NCI-H226 (cell line): ENCODE measurements around the gene C1orf198.
A peak's percentile ranks its signal among the peaks of the same experiment; 100 is the strongest.

Experiments used
- DNase-seq: peaks from one replicate; pipeline ENCODE4 v3.0.0-alpha.2; 2015

C1orf198 gene

DNA sequence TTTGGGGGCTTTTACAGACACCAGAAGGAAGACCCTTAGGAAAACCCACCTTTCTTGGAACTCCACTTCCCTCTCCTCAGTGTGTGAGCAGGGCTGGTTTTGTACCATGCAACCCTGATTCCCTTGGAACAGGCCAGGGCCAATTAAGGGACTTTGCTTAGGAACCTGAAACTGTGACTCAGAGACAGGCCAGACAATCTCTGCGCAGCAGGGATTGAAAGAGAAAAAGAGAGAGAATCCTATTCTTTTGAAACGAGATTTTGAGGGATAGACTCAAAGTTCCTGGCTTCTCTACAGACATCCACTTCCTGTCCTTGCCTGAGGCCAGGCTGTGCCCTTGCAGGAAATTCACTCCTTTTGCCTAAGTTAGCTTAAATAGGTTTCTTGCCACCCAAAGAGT, 23.1 kb upstream of the C1orf198 start:
- no peak for DNase-seq

DNA sequence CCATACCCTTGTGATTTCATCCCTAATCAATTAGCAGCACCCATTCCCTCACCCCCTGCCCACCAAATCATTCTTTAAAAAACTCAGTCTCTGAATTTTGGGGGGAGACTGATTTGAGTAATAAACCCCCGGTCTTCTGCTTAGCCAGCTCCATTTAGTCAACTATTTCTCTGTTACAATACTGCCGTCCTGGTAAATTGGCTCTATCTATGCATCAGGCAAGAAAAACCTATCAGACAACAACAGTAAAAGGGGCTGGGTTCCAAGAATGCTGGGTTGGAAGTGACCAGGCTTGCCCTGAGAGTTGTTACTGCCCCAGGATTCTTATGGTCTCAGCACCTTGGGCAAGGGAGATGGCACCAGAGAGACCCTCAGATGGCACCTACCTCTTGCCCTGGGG, 16.3 kb upstream of the C1orf198 start:
- DNase-seq, result no peak

DNA sequence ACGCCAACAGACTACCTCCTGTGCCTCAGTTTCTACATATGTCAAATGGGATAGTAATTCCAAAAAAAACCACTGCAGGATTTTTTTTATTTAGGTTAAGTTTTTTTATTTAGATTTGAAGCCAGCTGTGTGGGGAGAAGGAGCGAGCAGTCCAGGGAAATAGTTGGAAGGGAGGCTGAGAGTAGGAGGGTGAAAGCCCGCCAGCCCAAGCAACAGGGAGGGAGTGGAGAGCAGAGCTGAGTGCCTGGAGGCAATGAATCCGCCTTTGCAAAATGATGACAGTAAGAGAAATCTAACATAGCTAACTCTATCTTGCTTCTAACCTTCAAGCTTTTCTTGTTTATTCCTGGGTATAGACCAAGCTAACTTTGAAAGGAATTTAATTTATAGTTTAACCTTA, 15.6 kb upstream of the C1orf198 start:
- DNase-seq, result no peak

DNA sequence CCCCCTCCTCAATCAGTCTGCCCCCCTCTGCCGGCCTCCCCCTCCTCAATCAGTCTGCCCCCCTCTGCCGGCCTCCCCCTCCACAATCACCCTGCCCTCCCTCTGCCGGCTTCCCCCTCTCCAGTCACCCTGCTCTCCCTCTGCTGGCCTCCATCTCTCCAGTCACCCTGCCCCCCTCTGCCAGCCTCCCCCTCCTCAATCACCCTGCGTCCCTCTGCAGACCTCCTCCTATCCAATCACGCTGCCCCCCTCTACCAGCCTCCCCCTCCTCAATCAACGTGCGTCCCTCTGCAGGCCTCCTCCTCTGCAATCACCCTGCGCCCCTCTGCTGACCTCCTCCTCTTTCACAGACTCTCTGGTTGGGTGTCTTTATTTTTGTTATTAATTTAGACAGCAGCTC, 11.5 kb upstream of the C1orf198 start:
- DNase-seq, result no peak

DNA sequence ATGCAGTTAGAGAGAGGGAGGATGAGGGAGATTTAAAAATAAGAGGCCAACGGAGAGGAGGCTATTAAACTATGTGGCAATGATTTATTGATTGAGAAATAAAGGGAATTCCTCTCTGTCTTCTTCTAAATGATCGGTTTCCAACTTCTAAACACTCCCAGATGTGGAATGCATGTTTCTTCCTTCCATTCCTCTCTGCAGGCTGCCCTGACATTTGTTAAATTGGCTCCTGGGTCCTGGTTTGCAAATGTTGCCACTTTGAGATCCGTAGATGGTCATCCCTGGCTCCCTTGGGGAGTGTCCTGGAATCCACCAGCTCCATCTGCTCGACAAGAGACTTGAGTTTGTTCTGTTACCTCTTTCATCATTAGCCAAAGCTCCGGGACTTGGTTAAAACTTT, 10.3 kb upstream of the C1orf198 start:
- DNase-seq, result no peak

DNA sequence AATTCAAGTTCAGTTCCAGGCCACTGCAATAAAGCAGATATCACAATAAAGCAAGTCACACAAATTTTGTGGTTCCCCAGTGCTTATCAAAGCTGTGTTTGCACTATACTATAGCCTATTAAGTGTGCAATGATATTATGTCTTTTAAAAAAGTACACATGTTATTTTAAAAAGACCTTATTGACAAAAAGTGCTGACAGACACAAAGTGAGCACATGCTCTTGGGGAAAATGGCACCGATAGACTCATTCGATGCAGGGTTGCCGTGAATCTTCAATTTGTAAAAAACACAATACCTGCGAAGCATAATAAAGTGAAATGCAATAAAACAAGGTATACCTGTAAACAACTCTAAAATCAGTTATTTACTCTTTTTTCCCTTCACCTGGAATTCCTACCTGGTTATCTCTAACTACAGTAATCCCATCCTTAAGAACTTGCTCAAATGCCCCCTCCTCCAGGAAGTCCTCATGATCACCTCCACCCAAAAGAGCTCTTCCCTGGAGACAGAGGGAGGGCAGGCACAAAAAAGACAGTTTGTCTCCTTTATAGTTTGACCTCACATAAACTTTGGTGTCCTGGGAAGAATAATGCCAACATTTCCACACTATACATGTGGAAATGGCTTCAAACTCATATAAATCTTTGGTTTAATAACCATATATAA, 9.7 kb upstream of the C1orf198 start:
- no peak for DNase-seq

- DNase-seq, result no peak
These were observed 9.0 kb upstream of the C1orf198 start for GRCh38 chr1:230877146-230877923.

DNA sequence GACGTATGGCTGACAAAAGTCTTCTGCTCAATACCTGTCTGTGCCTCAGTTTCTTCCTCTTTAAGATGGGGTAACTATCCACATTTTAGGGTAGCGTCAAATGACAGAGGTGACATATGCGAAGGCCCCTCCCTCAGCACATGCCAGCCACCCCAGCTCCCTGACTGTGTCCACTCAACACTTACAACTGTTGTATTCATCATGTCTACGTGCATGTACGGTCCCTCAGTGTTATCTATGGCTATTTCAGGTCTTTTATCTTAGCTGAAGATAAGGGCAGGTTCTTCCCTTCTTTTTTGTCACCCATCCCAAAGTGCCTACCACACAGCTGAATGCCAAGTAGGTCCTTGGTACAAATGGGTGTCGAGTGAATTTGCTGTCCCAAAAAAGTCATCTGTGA, 8.3 kb upstream of the C1orf198 start:
- no peak for DNase-seq

DNA sequence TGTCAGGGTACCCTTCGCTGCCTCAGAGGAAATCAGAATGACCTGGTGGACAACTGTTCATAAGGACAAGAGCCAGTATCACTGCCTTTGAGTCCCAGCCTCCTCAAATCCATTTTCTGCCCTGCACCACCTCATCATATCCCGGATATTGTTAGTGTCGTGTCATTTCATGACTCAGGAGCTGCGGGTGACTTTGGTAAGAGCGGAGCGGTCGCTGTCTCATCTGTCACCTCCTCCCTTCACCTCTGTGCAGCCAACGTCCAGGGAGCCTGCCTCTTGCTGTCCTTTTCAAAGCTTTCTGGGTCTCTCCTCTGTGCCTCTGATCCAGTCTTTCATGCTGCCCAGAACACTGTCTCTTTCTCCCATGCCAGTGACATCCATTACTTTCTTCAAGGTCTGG, 7.0 kb upstream of the C1orf198 start:
- no peak for DNase-seq

GRCh38 chr1:230870916-230871315, 2.6 kb upstream of the C1orf198 start:
- no peak for DNase-seq

DNA sequence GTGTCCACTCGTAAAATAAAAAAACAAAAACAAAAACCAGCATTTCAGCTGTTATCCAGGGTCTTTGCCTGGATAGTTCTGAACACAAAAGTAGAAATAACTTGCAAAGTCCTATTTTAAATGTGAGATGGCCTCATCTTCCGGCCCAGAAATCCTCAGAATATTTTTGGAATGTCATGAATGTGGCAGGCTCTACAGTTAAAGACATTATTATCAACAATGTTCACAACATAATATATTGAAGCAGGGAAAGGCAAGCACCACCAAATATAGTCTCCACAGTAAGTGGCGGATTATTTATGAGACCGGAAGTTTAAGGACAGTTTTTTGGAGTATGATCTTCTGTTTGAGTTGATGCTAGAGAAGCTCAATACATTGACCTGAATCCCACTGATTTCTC, 1.2 kb upstream of the C1orf198 start:
- peak; percentile 16 for DNase-seq

DNA sequence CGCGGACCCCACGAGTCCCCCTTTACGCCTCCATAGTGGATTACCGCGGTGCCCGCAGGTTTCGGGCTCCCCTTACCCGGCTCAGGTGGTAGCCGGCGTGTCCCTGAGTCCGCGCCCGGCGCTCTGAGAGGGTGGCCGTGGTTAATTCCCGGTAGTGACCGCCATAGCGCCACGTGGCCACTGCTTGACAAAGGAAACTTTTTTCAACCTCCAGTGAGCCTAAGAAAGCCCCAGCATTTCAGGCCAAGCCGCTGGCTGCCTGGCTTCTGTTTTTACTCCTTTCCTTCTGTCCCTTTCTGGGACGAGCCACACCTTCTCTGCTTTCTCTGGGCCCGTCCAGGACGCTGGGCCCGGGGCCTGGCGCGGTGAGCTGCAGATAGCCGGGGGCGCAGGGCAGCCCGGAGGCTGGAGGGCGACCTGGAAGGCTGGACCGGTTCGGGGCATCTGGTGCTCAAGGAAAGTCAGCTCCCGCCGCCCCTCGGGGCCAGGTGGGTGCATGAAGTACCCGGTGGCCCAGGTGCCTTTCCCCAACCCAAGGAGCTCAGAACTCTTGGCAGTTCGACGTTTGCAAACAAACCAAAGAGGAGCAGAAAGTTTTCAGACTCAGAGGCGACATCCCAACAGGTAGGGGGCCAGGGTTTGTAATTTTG, 540 bp upstream of the C1orf198 start:
- DNase-seq, result no peak

GRCh38 chr1:230867101-230867902, 1.0 kb downstream of the C1orf198 start:
- DNase-seq, result no peak

DNA sequence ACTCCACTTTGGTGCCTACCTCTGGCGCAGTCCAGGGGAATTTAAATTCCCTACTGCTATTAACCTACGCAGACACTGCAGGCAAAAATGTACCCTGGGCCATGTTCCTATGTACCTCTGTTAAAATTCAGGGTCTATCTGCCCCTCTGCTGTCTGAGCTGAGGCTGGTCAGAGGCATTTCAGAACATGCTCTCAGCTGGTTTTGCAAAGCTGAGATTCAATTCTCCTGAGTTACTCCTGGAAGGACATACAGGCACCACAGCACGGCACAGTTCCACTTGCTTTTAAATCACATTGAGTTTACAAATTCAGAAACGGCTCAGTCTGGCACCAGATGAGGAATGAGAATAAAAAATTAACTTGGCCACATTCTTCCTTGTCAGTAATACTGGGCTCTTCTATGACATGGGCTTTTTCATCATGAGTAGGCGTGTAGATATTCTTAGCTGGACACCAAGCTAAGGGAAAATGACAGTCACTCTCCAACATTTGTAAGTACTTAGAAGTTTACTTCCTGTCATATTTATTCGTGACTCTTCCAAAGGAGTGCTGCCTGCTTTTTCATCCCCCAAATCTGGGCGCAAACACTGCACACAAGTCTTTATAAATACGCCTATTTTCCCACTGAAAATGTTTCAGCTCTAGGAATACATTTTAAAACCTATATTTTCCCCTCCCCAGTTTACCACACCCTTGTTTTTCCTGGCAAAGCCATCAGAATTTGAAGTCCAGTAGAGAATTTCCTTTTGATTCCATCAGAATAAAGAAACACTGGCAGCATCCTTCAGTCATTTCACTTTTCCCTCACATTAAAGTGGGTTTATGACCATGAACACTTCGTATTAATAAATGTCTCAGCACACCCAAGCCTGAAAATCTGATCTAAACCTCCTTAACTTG, 1.9 kb downstream of the C1orf198 start:
- no peak for DNase-seq

DNA sequence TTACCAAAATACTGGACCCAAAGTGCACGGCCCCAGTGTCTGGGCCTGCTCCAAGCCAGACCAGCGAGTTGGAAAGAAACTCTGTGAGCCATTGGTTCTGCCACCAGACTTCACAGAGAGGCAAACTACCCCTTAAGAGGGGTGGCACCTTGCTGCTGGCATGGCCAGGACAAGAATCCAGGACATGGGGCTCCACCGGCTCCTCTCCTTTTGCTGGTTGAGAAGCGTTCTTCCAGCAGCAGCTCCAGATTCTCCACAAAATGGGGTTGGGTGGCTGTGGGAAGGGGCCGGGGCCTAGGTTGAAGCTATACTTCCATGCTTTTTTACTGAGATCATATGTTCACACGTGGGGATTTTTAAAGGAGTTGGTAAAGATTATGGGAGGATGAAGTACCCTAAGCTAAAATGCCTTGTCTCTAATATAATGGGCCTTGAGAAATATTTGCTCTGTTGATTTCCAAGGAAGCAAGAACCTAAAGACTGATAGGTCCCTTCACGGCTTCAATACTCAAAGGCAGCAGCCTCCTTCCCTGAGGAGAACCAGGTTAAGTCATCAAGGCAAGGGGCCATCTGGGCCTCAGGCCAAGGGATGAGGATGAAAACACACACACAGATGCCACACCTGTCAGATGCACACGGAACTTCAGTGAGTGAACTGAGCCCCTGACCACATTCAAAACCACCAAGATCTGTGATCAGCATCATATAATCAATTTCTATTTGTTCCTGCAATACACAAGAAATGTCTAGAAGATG, 3.1 kb downstream of the C1orf198 start:
- no peak for DNase-seq

DNA sequence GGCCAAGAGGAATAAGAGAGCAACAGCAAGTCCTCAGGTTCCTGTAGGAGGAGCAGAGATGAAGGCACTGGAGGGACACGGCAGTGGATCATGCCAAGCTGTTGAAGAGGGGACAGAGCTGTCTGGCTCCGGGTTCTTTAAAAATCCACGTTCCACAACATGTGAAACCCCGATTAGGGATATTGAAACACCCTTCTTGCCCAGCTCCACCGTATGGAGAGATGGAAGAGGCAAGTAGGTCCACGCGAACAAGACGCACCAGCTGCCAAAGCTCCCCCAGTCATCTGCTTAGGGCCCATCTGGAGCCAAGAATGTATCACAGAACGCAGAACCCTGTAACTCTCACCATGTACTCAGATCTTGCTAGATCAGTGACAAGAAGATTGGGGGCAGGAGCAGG, 3.9 kb downstream of the C1orf198 start:
- DNase-seq, result no peak

DNA sequence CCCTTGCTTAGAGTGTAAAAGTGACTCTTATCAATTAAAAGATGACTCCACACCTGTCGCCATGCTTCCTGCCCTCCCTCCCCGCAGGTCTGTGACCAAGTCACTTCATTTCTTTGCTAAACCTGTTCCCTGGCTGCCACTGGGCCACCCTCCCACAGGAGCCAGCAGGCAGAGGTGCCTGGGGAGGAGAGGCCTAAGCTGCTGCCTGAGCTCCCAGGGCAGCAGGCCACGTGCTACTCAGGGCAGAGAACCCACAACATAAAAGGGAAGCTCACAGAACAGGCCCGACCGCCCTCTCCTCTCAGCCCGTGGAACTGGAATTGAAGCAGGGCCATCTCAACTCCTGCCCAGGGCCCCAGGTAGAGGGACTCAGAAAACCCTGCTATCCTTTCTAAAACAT, 4.9 kb downstream of the C1orf198 start:
- no peak for DNase-seq

DNA sequence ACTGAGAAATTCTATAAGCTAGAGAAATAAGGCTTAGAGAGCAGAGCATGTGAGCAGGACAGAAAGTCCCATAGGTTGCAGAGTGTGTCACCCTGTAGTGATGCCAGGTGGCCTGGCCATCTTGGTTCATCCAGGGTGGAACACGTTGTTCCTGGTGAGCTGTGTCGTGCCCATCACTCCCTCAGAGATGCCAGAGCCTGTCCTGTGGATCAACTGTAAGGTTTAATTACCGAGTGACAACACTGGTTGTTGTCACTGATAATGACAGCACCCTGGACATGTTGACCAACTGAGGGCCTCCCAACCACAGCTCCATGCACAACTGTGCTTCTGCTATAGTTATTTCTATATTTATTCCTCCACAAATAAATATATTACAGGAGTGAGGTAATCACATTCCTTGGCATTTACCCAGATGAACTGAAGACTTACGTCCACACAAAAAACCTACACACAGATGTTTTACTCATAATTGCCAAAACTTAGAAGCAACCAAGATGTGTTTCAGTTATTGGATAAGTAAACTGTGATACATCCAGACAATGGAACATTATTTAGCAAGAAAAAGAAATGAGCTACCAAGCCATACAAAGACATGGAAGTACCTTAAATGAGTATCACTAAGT, 6.2 kb downstream of the C1orf198 start:
- DNase-seq, result no peak

- DNase-seq, result no peak
These were observed 6.8 kb downstream of the C1orf198 start for GRCh38 chr1:230861489-230861888.

- DNase-seq, result no peak
These were observed 7.5 kb downstream of the C1orf198 start for GRCh38 chr1:230860617-230861384.
